ENCODE data around the gene P2RY2.

The P2RY2 gene

GRCh38 chr11:73229896-73230875, 12.1 kb downstream of the P2RY2 start:
- TF ChIP-seq PATZ1 (CRISPR knock-in tag; IDR thresholded peaks at IDR 0.05; ENCODE audit: borderline replicate concordance) (no peak), ARNTL (CRISPR knock-in tag; IDR thresholded peaks at IDR 0.05; ENCODE audit: borderline replicate concordance, low read depth) (no peak), POU6F1 (CRISPR knock-in tag; IDR thresholded peaks at IDR 0.05; ENCODE audit: borderline replicate concordance, low read depth) (no peak), GLIS3 (CRISPR knock-in tag; IDR thresholded peaks at IDR 0.05) (no peak), BACH2 (CRISPR knock-in tag; IDR thresholded peaks at IDR 0.05; ENCODE audit: borderline replicate concordance) (no peak), TCF4 (CRISPR knock-in tag; IDR thresholded peaks at IDR 0.05; ENCODE audit: borderline replicate concordance) (no peak), ZFP30 (CRISPR knock-in tag; IDR thresholded peaks at IDR 0.05) (no peak), CREB5 (CRISPR knock-in tag; IDR thresholded peaks at IDR 0.05; ENCODE audit: low read depth) (no peak), CSRNP3 (CRISPR knock-in tag; IDR thresholded peaks at IDR 0.05) (no peak), ZNF565 (CRISPR knock-in tag; conservative IDR thresholded peaks at IDR 0.05; ENCODE audit: low read depth) (no peak), ZNF8 (CRISPR knock-in tag; IDR thresholded peaks at IDR 0.05) (no peak), ESRRG (CRISPR knock-in tag; IDR thresholded peaks at IDR 0.05) (no peak), RARB (CRISPR knock-in tag; IDR thresholded peaks at IDR 0.05) (no peak), TSHZ2 (CRISPR knock-in tag; IDR thresholded peaks at IDR 0.05) (no peak)

GRCh38 chr11:73230931-73231330, 12.8 kb downstream of the P2RY2 start:
- no peak for ATAC-seq
- TF ChIP-seq BACH2 (CRISPR knock-in tag; IDR thresholded peaks at IDR 0.05; ENCODE audit: borderline replicate concordance) (no peak), POU6F1 (CRISPR knock-in tag; IDR thresholded peaks at IDR 0.05; ENCODE audit: borderline replicate concordance, low read depth) (no peak), CREB5 (CRISPR knock-in tag; IDR thresholded peaks at IDR 0.05; ENCODE audit: low read depth) (no peak), ARNTL (CRISPR knock-in tag; IDR thresholded peaks at IDR 0.05; ENCODE audit: borderline replicate concordance, low read depth) (no peak), CSDC2 (CRISPR knock-in tag; IDR thresholded peaks at IDR 0.05) (no peak), PPARA (CRISPR knock-in tag; IDR thresholded peaks at IDR 0.05; ENCODE audit: borderline replicate concordance) (no peak), OSR1 (CRISPR knock-in tag; IDR thresholded peaks at IDR 0.05) (no peak), ZNF70 (CRISPR knock-in tag; IDR thresholded peaks at IDR 0.05) (no peak), ZFP30 (CRISPR knock-in tag; IDR thresholded peaks at IDR 0.05) (no peak), ZC3H10 (CRISPR knock-in tag; IDR thresholded peaks at IDR 0.05) (no peak), ZFP3 (CRISPR knock-in tag; IDR thresholded peaks at IDR 0.05) (no peak), ZNF565 (CRISPR knock-in tag; conservative IDR thresholded peaks at IDR 0.05; ENCODE audit: low read depth) (no peak), TOX (CRISPR knock-in tag; IDR thresholded peaks at IDR 0.05; ENCODE audit: borderline replicate concordance) (no peak), CSRNP3 (CRISPR knock-in tag; IDR thresholded peaks at IDR 0.05) (no peak), PATZ1 (CRISPR knock-in tag; IDR thresholded peaks at IDR 0.05; ENCODE audit: borderline replicate concordance) (no peak), GLIS3 (CRISPR knock-in tag; IDR thresholded peaks at IDR 0.05) (no peak)

More at GRCh38 chr11:73229896-73230875, 12.1 kb downstream of the P2RY2 start:
- ATAC-seq = no peak
